Suprapubic skin (tissue), 4 donors: ENCODE results near the gene TESMIN.

Experiments
- EP300 ChIP-seq: sonication (generic); formaldehyde crosslinking; IDR thresholded peaks from one replicate; pipeline ENCODE4 v1.6.1; 2017; ENCODE audit warnings: antibody characterized with exemption
- POLR2A ChIP-seq, 2 donors: fragments of 450-650 bp; IDR thresholded peaks; one replicate each; pipeline ENCODE4 v1.6.1; 2017; ENCODE audit warnings: antibody characterized with exemption in 2 of 2, mild to moderate bottlenecking in 2 of 2, moderate library complexity in 2 of 2
- POLR2AphosphoS5 ChIP-seq, 3 donors: sonication (generic); formaldehyde crosslinking; IDR thresholded peaks; one replicate each; pipeline ENCODE4 v1.6.1; 2017; ENCODE audit warnings: antibody characterized with exemption in 3 of 3
- TF ChIP-seq, protein P1 (sequence below), 2 donors: fragments of 200-600 bp in 1 of 2; fragments of 450-650 bp in 1 of 2; sonication (generic) in 1 of 2; IDR thresholded peaks; one replicate each; pipeline ENCODE4 v1.5.1; 2016 to 2019; ENCODE audit warnings: antibody characterized with exemption in 2 of 2, mild to moderate bottlenecking in 1 of 2, moderate library complexity in 1 of 2

DNA sequence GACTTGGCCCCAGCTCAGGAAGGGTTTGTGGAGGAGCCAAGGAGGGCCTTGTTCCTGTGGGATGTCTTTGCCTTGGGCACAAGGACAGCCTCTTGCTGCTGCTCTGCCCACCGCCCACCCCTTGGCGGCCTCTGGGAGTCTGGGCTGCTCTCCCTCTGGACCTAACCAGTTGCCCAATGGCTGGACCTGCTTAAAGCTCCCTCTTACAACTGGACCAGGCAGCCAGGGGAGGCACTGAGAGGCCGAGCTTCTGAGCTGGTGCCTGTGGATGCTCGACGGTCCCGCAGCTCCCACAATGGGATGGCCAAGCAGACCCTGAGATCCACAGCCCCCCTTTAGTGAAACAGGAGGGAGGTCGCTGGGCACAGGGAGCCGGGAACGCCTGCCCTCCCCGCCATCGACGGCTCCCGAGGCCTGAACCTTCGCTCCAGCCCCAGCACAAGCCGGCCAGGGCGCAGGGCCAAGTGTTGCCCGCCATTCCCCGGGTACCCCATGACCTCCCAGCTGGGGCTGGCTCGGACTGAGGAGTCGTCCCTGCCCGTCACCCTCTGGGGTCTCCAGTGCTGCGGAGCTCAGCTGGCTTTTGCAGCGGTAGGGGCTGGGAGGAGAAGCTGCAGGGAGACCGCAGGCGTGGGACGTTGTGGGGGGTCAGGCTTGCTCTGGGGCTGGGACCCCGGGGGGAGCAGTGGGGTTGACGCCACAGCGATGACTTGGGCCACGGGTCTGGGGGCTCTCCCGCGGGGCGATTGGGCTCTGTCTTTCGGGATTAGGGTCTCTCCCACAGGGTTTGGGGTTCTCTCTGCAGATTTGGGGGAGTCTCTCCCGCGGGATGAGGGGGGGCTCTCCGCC is 67.6 kb downstream of the TESMIN start:
- TF ChIP-seq POLR2A (IDR thresholded peaks at IDR 0.05) (no peak), POLR2AphosphoS5 (IDR thresholded peaks at IDR 0.05) (no peak), EP300 (no peak)
- TF ChIP-seq, protein P1, sequence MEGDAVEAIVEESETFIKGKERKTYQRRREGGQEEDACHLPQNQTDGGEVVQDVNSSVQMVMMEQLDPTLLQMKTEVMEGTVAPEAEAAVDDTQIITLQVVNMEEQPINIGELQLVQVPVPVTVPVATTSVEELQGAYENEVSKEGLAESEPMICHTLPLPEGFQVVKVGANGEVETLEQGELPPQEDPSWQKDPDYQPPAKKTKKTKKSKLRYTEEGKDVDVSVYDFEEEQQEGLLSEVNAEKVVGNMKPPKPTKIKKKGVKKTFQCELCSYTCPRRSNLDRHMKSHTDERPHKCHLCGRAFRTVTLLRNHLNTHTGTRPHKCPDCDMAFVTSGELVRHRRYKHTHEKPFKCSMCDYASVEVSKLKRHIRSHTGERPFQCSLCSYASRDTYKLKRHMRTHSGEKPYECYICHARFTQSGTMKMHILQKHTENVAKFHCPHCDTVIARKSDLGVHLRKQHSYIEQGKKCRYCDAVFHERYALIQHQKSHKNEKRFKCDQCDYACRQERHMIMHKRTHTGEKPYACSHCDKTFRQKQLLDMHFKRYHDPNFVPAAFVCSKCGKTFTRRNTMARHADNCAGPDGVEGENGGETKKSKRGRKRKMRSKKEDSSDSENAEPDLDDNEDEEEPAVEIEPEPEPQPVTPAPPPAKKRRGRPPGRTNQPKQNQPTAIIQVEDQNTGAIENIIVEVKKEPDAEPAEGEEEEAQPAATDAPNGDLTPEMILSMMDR (IDR thresholded peaks at IDR 0.05) = no peak
